Colonic mucosa (tissue), 4 donors: ENCODE results near the gene TTLL11. TPM values are rescaled to one million over a fixed set of nuclear protein-coding genes. Genes with fewer than 3 reads are reported as not detected.

Experiments used
- DNase-seq: peaks from one replicate; pipeline ENCODE4 v3.0.0-alpha.2; 2020
- H3K27ac ChIP-seq: fragments of 200-600 bp; one replicate; pipeline ENCODE4 v1.8.0; 2021
- H3K27me3 ChIP-seq: fragments of 200-600 bp; one replicate; pipeline ENCODE4 v1.8.0; 2021
- H3K36me3 ChIP-seq: fragments of 200-600 bp; one replicate; pipeline ENCODE4 v1.8.0; 2021
- H3K4me1 ChIP-seq: fragments of 200-600 bp; one replicate; pipeline ENCODE4 v1.8.0; 2021; ENCODE audit warnings: mild to moderate bottlenecking
- H3K4me3 ChIP-seq: fragments of 200-600 bp; one replicate; pipeline ENCODE4 v1.8.0; 2021
- H3K9ac ChIP-seq, 2 donors: one replicate each; pipeline ENCODE4 v1.7.0; 2013; ENCODE audit warnings: control low read depth in 2 of 2, low read depth in 2 of 2, low read length in 2 of 2
- H3K9me3 ChIP-seq: fragments of 200-600 bp; one replicate; pipeline ENCODE4 v1.8.0; 2021
- intact Hi-C: fragments of 100-400 bp; cut with DNase I; formaldehyde crosslinking; loops from one replicate; pipeline ENCODE4 v1.14.1; 2022
- total RNA-seq, 2 donors: library from RNA; stranded (reverse); fragmentation: NEBNext Ultra II Directional in 1 of 2; extraction: Animal tissue kit (Norgen Biotek cat#: 25700) in 1 of 2; gene quantifications; one replicate each; pipeline ENCODE4 v1.2.1, GENCODE V29; 2021
- TF ChIP-seq, protein P1 (sequence below): fragments of 200-600 bp; IDR thresholded peaks from one replicate; pipeline ENCODE4 v1.8.0; 2022; ENCODE audit warnings: antibody characterized with exemption, mild to moderate bottlenecking
- donor health status: healthy.
- donor health status: DM: no; HTN: no; CAD: no.
- donor health status: DM: no; HTN: no; CAD: no.

Gene TTLL11
- total RNA-seq, 2 donors from 2014 or later, result 5.1 to 5.5 TPM

- intact Hi-C loops, result no loop called here
- Histone ChIP-seq H3K9ac (no peak overlapping the region), H3K27me3 (peaks cover 10% of the 10 kb centered on the region), H3K4me1 (no peaks in the 10 kb centered on the region), H3K27ac (no peak overlapping the region), H3K9me3 (no peaks in the 10 kb centered on the region), H3K4me3 (no peak overlapping the region), H3K36me3 (no peaks in the 10 kb centered on the region)
- DNase-seq, result no peak
- TF ChIP-seq, protein P1, sequence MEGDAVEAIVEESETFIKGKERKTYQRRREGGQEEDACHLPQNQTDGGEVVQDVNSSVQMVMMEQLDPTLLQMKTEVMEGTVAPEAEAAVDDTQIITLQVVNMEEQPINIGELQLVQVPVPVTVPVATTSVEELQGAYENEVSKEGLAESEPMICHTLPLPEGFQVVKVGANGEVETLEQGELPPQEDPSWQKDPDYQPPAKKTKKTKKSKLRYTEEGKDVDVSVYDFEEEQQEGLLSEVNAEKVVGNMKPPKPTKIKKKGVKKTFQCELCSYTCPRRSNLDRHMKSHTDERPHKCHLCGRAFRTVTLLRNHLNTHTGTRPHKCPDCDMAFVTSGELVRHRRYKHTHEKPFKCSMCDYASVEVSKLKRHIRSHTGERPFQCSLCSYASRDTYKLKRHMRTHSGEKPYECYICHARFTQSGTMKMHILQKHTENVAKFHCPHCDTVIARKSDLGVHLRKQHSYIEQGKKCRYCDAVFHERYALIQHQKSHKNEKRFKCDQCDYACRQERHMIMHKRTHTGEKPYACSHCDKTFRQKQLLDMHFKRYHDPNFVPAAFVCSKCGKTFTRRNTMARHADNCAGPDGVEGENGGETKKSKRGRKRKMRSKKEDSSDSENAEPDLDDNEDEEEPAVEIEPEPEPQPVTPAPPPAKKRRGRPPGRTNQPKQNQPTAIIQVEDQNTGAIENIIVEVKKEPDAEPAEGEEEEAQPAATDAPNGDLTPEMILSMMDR, result no peak
These were observed 38.4 kb upstream of the TTLL11 start for GRCh38 chr9:122131401-122132001.

- intact Hi-C loops, result no loop called here
- Histone ChIP-seq H3K36me3 (no peaks in the 10 kb centered on the region), H3K27ac (no peak overlapping the region), H3K4me1 (no peaks in the 10 kb centered on the region), H3K4me3 (no peak overlapping the region), H3K9me3 (no peaks in the 10 kb centered on the region), H3K9ac (no peak overlapping the region), H3K27me3 (peaks cover 12% of the 10 kb centered on the region)
- no peak for DNase-seq
- TF ChIP-seq, protein P1, result no peak
These were observed 37.7 kb upstream of the TTLL11 start for GRCh38 chr9:122130837-122131236.

GRCh38 chr9:122129969-122130368 is 36.9 kb upstream of the TTLL11 start:
- DNase-seq, result no peak
- Histone ChIP-seq H3K4me3 (no peak overlapping the region), H3K36me3 (no peaks in the 10 kb centered on the region), H3K27ac (no peak overlapping the region), H3K9me3 (no peaks in the 10 kb centered on the region), H3K9ac (no peak overlapping the region), H3K4me1 (no peaks in the 10 kb centered on the region), H3K27me3 (peaks cover 12% of the 10 kb centered on the region)
- intact Hi-C loops, result loop anchor here (10.0 kb wide), 2 partner anchors 325 to 675 kb away; partner anchors contain the start of gene OR1K1
- TF ChIP-seq, protein P1, result no peak

DNA sequence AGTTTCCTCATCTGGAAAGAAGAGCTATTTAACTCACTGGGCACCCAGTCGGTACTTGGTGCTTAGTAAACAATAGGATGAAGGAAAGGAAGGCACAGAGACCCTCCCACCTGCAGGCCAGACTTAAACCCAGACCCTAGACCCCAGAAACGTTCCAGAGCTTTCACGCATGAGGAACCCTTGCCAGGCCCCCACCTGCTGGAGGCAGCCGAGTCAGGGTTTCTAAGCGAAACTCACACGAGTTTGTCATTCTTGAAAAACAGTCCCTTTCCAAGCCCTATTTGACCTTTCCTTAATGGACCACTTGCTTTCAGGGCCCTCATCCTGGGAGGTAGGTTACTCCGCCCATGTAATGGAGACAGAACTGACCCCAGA is 35.8 kb upstream of the TTLL11 start:
- Histone ChIP-seq H3K27me3 (peaks cover 12% of the 10 kb centered on the region), H3K36me3 (no peaks in the 10 kb centered on the region), H3K4me3 (no peak overlapping the region), H3K9ac (no peak overlapping the region), H3K9me3 (no peaks in the 10 kb centered on the region), H3K27ac (no peak overlapping the region), H3K4me1 (no peaks in the 10 kb centered on the region)
- TF ChIP-seq, protein P1, result no peak
- intact Hi-C loops, result loop anchor here (10.0 kb wide), 2 partner anchors 326 to 676 kb away; partner anchors contain the start of gene OR1K1
- no peak for DNase-seq

DNA sequence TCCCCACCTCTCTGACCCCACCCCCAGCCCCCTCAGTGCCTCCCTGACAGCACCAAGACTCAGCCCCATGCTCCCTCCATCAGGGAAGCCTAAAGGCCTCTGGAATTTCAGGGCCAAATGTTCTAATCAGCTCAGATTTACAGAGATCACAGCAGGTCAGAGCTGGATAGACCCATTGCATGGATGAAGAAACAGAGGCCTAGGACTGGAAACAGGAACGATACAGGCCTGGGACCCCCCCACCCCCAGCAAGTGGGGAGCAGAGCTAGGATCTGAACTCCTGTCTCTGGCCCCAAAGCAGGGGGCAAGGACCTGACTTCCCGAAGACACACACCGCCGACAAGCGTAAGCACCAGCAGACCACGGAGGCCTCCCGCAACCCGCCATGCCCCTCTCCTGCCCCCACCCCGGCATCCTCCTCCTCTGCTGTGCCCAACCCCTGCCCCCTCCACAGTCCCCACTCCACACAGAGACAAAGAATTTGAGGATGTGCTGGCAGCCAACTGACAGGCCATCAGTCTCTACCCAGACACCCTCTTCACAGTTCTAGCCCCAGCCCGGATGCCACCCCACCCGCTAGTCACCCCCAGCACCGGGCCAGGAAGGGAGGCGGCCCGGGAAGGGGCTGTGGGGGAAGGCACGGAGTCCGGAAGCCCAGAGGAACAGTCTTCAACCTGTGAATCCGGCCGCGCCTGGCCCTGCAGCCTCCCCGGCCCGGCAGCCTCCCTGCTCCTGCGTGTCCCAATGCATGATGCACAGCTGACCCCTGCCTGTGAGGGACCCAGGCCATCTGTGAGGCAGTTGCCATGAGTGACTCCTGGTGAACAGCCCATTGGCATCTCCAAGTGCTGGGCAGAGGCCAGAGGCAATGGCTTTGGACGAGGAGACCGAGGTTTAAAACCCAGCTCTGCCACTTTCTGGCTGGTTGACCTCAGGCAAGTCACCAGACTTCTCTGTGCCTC is 35.2 kb upstream of the TTLL11 start:
- intact Hi-C loops, result loop anchor here (10.0 kb wide), 2 partner anchors 327 to 677 kb away; partner anchors contain the start of gene OR1K1

More for the DNA sequence above, 35.2 kb upstream of the TTLL11 start:
- Histone ChIP-seq H3K27ac (no peak overlapping the region), H3K27me3 (peaks cover 12% of the 10 kb centered on the region), H3K4me3 (no peak overlapping the region), H3K36me3 (no peaks in the 10 kb centered on the region), H3K4me1 (no peaks in the 10 kb centered on the region), H3K9ac (no peak overlapping the region), H3K9me3 (no peaks in the 10 kb centered on the region)
- DNase-seq, result no peak
- TF ChIP-seq, protein P1, result no peak
